ENCODE measurements around the gene POLA2.
"Not testable (repeated sequence)": the region's sequence is repeated elsewhere in the genome, so short reads cannot be mapped to it uniquely, and the experiment has no call there.

POLA2 gene

DNA sequence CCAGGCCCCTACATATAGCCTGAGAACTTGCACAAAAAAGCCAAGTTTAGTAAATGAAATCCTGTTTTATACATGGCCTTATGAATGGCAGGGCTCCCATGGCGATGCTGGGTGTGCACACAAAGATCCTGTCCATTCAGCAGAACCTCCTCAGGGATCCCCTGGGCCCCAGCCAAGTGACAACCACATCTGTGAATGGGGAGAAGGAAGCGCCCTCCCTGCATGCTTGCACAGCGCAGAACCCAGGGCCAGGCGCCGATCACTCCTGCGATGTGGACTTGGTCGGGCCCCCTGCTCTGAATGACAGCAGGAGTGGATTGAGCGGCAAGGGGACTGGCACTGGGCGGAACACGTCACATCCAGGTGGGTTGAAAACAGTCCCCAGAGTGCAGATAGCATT is 48.5 kb downstream of the POLA2 start:
- no peak for DNase-seq

DNA sequence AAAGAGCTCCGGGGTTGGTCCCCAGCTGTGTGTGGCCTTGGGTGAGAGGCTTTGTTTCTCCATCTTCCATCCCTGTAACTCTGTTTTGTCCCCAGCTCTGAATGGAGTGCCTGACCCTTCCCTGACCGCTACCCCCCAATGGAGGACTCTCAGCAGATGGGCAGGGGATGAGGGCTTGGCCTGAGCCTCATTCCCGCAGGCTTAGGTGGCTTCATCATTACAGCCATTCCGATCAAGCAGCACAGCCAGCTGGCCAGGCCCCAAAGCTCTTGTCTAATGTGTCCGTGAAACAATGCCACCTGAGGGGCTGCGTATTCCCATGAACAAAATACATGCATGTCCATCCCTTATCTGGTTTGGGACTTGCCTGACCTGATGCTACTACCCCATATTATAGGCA is 49.0 kb downstream of the POLA2 start:
- DNase-seq, result no peak

DNA sequence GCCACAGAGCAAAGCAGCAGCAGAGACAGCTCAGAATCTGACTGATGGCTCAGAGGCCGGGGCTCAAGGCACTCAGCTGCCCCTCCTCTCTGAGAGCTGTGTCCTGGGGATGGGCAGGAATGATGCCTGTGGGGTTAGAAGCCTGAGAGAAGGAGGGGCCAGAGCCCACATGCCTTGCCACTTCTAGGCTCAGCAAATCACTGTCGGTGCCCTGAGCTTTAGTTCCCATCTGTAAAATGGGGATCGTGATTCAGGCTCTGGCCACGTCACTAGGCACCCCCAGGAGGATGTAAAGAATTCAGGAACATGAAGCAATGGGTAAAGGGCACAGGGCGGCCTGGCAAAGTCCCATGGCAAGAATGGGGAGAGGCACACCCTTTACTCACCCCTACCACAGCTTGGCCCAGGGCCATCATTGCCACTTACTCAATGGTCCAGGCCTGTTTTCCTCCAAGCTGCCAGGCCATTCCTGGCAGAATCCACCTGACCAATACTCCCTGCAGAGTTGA is 49.5 kb downstream of the POLA2 start:
- peak; percentile 89 for DNase-seq

- peak; percentile 80 for DNase-seq
Measured at GRCh38 chr11:65314501-65315203, 52.9 kb downstream of the POLA2 start, which contains the start of gene CDC42EP2. TSS of gene CDC42EP2 (plus strand) at chr11:65314866. CDS start at chr11:65320899, 6,033 bp downstream.

GRCh38 chr11:65315204-65315865 is 53.6 kb downstream of the POLA2 start:
- DNase-seq, result peak; percentile 82

- DNase-seq, result no peak
Measured at GRCh38 chr11:65315866-65316226, 54.1 kb downstream of the POLA2 start.

DNA sequence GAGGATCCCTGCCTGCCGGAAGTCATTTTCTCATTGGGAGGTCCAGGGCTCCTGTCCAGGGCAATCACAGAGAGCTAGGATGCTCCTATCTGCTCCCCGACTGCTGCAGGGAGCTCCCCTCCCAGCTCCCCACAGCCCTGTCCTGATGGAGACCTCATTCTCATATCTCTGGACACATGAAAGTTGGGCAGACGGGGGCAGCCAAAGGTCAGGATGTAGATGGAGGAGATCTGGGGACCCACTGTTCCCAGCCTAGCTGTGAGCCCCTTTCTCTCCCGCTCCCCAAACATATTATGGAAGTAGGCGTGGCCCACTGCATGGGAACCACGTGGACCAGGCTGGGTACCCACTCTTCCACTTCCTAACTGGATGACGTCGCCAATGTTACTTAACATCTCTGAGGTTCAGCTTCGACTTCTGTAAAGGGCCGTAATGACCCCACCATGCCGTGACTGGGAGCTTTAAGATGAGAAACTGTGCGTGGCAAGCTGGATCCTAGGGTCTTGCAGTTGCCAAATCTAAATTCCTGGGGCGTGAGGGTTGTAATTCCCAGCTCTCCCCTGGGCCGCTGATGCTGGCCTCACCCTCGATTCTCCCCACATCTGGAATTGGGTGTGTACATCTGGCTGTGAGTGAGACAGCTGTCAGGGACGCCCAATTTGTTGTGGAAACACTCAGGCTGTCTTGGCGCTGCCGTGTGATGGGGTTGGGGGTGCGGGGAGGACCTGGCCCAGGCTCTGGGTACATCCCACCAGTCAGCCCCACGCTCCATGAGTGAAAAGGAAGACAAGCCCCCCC is 54.7 kb downstream of the POLA2 start:
- DNase-seq, result peak; percentile 26

DNA sequence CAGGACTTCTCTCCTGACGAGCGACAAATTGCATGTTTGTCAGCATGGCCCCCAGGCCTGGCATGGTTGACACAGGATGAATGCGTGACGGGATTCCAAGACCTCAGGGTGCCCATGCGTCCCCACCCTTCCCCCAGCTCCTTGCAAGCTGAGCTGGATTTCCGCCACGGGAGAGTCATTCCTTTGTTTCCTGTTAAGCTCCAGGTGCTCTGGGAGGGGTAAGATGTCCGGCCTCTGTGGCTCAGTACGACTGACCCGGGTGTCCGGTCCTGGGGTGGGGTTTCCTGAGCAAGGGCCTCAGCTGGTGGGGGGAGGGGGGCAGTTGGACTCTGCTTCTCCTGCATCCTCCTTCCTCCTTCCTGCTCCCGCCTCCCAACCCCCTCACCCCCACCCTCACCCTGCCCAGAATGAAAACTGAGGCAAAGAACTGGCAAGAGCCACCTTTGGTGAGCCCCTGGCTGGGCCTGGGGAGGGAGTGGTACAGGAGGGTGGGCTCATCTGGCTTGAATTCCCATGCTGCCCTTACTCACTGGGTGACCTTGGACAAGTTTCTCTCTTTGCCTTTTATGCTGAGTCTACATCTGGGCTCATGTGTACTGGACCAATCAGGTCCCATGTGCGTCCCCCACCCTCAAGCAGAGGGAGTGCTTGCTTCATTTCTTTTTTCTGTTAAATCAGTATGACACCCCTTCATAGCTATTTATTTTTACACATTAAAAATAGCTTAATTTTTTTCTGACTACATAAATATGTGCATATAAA is 55.4 kb downstream of the POLA2 start:
- DNase-seq, result no peak

- DNase-seq, result no peak
Measured at GRCh38 chr11:65320386-65321075, 58.8 kb downstream of the POLA2 start.

GRCh38 chr11:65321076-65321475 is 59.3 kb downstream of the POLA2 start:
- no peak for DNase-seq

DNA sequence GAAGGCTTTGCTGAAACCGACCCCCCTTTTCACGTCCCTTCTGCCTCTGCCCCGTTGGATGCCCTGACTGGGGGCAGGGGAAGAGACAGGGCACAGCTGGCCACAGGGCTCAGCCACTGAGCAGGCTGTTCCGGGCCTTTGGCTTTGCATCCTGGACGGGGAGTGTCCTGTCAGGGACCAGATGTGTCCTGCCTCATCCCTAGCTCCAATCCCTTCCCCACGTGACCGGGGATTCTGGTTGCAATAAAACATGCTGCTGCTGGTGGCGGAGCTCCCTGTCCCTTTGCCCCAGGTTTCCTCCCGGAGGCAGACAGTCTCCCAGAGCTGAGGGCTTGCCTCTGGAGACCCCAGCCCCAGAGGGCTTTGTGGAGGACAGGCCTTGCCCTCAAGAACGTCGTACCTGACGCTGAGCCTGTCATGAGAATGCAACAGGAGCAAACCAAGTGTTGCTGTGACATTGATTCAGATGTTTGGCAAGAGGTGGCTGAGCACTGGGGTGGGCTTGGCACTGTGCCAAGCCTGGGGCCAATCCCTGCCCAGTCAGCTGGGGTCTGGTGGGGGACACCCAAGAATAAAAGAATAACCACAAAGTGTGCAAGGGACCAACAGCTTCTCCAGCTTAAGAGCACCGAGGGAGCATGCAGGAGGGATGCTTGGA is 60.2 kb downstream of the POLA2 start:
- DNase-seq, result no peak

DNA sequence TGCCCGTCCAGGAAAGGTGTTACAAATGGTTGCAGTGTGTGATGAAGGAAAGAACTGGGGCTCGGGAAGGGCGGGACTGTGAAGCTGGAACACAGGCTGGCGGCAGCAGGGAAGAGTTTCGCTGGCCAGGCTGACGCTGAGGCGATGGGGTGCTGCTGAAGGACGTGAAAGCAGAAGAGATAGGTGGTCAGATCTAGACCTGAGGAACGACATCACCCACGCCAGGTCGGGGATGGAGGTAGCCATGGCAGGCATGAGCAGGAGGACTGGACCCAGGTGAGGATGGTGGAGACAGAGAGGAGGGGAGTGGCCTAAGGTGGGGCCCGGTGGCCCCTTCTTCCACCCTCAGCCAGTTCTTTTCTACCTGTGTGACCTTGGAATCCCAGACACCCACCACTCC is 62.1 kb downstream of the POLA2 start:
- no peak for DNase-seq

DNA sequence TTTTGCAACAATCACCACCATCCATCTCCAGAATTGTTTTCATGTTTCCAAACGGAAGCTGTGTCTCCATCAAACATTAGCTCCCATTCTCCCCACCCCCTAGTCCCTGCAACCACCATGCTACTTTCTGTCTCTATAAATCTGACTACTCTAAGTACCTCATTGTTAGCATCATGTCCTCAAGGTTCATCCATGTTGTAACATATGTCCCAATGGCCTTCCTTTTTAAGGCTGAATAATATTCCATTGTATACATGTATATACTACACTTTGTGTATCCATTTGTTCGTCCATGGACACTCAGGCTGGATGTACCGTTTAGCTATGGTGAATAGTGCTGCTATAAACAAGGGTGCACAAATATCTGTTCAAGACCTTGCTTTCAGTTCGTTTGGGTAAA is 63.7 kb downstream of the POLA2 start:
- DNase-seq, result no peak

DNA sequence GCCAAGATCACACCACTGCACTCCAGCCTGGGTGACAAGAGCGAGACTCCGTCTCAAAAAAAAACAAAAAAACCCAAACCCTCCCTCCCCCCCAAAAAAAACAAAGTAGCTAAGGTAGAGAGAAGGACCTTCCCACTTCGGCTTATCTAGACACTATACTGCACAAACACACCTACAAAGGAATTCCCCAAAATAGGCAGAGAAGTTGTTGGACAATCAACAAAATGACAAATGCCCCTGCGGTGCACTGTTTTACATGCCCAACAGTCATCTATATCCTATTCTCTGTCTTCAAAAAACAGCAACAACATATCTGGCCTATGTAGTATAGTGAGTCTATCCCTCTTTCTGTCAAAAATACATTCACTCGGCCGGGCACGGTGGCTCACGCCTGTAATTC is 65.3 kb downstream of the POLA2 start:
- DNase-seq, result no peak

DNA sequence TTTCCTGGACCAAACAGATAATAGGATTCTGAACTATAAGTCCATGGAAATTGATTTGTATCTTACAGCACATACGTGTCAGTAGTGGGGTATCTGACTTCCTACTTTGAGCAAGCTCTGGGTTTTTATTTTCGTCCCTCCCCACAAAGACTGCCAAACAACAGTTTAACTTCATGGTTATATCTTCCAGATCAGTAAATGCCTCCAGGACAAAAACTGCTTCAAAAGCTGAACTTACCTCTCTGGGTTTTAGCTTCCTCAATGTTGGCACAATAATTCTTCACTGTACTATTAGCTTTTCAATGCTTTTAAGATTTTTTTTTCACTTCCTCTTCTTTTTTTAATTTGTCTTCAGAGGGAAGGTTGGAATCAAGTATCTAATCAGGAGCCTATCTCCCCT is 67.7 kb downstream of the POLA2 start:
- DNase-seq, result no peak

GRCh38 chr11:65329944-65330403 is 68.2 kb downstream of the POLA2 start:
- peak; percentile 82 for DNase-seq

GRCh38 chr11:65330544-65330943 is 68.8 kb downstream of the POLA2 start:
- DNase-seq, result no peak

- DNase-seq, result not testable (repeated sequence)
Measured at GRCh38 chr11:65332591-65332990, 70.8 kb downstream of the POLA2 start.

DNA sequence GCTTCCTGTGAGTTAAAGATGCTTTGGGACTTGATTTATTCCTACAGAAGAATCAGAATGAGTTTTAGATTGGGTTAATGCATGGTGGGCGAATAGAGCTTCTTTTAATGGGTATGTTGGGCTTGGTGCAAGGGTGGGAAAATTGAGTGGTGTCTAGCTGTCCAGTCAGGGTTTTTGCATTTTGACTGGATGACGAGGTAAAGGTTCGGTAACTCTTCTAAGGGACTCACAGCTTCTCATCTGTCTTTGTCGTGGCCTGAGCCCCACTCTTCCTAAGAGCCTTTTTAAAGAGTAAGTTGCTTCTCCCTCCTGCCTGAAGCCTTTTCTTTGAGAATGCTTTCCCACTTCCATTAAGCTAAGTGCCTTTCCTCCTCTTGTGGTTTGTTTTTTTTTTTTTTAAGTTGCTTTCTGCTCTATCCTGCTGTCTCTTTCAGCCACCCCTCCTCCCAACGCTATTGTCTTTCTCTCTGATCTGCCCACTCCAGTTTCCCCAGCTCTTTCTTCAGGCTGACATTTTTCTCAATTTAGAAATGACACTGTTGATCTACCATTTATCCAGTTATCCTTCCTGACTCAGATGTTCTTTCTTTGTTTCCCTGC is 73.0 kb downstream of the POLA2 start:
- DNase-seq, result no peak

DNA sequence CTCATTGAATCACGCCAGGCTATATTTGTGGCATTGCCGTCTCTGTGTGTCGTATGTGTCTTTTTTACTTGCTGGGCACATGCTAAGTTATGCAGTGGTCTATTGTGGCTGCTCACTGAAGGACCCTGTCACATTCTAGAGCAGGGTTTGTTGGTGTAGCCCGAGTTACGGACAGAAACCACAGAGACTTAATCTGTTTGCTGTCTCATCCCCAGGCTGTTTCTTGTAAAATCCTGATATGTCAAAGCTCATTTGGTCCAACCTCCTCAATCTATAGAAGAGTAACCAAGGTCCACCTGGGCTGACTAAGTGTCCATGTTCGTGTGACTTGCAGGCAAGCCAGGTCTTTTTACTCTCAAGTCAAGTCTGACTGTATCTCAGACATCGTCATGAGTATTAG is 76.9 kb downstream of the POLA2 start:
- DNase-seq, result no peak

DNA sequence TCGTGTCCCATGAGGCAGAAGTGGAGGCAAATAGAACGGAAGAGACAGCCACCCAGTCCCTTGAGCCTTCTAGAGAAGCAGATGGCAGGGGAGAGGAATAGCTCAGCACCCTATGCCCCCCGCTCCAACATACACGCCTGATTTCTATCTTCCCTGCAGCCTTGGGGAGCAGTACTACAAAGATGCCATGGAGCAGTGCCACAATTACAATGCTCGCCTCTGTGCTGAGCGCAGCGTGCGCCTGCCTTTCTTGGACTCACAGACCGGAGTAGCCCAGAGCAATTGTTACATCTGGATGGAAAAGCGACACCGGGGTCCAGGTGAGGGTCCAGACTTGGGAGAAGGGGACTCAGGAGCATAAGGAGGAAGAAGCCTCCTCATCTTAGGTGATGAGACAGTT is 78.5 kb downstream of the POLA2 start:
- DNase-seq, result no peak

All from T1000 (cell line).